ENCODE measurements around the gene ZBTB20.

ZBTB20 gene

GRCh38 chr3:114864970-114865369 is 282.1 kb downstream of the ZBTB20 start:
- no peak for DNase-seq

- no peak for DNase-seq
Observed at GRCh38 chr3:114863848-114864247, 283.2 kb downstream of the ZBTB20 start.

GRCh38 chr3:114861666-114862065 is 285.4 kb downstream of the ZBTB20 start:
- no peak for DNase-seq

- DNase-seq: no peak
Observed at GRCh38 chr3:114860531-114860930, 286.6 kb downstream of the ZBTB20 start.

GRCh38 chr3:114858329-114858728 is 288.8 kb downstream of the ZBTB20 start:
- DNase-seq: no peak

- no peak for DNase-seq
Observed at GRCh38 chr3:114857299-114857701, 289.8 kb downstream of the ZBTB20 start.

GRCh38 chr3:114856835-114857234 is 290.3 kb downstream of the ZBTB20 start:
- no peak for DNase-seq

GRCh38 chr3:114855839-114856238 is 291.2 kb downstream of the ZBTB20 start:
- no peak for DNase-seq

GRCh38 chr3:114852966-114853365 is 294.1 kb downstream of the ZBTB20 start:
- no peak for DNase-seq

GRCh38 chr3:114850898-114851297 is 296.2 kb downstream of the ZBTB20 start:
- DNase-seq: no peak

GRCh38 chr3:114848643-114849350 is 298.3 kb downstream of the ZBTB20 start:
- no peak for DNase-seq

- no peak for DNase-seq
Observed at GRCh38 chr3:114848082-114848481, 299.0 kb downstream of the ZBTB20 start.

GRCh38 chr3:114847564-114847963 is 299.5 kb downstream of the ZBTB20 start:
- no peak for DNase-seq

GRCh38 chr3:114846779-114847178 is 300.3 kb downstream of the ZBTB20 start:
- DNase-seq: no peak

- no peak for DNase-seq
Observed at GRCh38 chr3:114846252-114846651, 300.8 kb downstream of the ZBTB20 start.

- no peak for DNase-seq
Observed at GRCh38 chr3:114841515-114841914, 305.6 kb downstream of the ZBTB20 start.

GRCh38 chr3:114839476-114839875 is 307.6 kb downstream of the ZBTB20 start:
- DNase-seq: no peak

- DNase-seq: no peak
Observed at GRCh38 chr3:114838025-114838424, 309.1 kb downstream of the ZBTB20 start.

- DNase-seq: no peak
Observed at GRCh38 chr3:114834175-114834940, 312.7 kb downstream of the ZBTB20 start.

- no peak for DNase-seq
Observed at GRCh38 chr3:114831861-114832260, 315.2 kb downstream of the ZBTB20 start.

- DNase-seq: no peak
Observed at GRCh38 chr3:114830652-114831051, 316.4 kb downstream of the ZBTB20 start.

- DNase-seq: no peak
Observed at GRCh38 chr3:114829783-114830182, 317.3 kb downstream of the ZBTB20 start.

GRCh38 chr3:114827495-114827894 is 319.6 kb downstream of the ZBTB20 start:
- DNase-seq: no peak

- DNase-seq: no peak
Observed at GRCh38 chr3:114824014-114824413, 323.1 kb downstream of the ZBTB20 start.

GRCh38 chr3:114823061-114823460 is 324.0 kb downstream of the ZBTB20 start:
- no peak for DNase-seq
